Measurements from ENCODE around the gene SMC3. TPM values are rescaled to one million over a fixed set of nuclear protein-coding genes. Genes with fewer than 3 reads are reported as not detected.

The SMC3 gene
- total RNA-seq, 2 donors from 2014 or later = 25.6 to 38.8 TPM

DNA sequence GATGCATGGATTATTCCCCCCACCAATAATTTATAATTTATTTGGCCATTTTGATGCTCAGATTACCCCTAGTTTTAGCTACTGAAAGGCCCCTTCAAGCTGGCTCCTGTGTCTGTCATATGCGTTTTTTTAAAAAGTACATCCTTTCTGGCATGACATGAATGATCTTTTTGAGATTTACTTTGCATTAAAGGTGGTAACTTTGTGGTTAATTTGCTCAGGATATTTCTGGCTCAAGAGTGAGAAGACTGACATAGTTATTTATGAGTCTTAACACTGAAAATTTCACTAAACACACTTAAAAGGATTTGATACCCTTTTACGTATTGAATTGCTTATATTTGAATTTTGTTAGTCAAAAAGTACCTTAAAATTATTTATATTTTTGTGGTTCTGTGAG is 5.4 kb downstream of the SMC3 start:
- 55% methylated on average over 2 of the region's 2 CpGs for WGBS

DNA sequence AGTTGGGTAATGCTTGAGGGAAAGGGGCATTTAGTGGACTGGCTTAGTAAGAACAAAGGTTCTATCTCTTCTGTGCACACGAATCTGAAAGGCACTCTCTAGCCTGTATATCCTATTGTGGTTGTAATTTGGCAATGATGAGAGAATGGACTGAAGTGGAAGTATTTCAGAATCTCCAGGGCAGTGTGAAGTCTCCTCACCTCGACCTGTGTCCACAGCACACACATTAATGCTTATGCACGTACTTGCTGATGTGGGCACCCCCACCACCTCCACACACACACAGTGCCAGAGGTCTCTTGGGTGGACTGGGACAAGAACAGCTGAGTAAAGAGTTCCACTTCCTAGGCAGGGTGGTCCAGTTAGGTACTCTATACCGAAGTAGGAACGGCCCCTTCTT is 6.9 kb downstream of the SMC3 start:
- intact Hi-C loops (cut with DNase I) = no loop called here
- no peak for TF ChIP-seq POLR2A (IDR thresholded peaks at IDR 0.05)
- TF ChIP-seq POLR2AphosphoS5 (IDR thresholded peaks at IDR 0.05) = no peak
- TF ChIP-seq, protein P1, sequence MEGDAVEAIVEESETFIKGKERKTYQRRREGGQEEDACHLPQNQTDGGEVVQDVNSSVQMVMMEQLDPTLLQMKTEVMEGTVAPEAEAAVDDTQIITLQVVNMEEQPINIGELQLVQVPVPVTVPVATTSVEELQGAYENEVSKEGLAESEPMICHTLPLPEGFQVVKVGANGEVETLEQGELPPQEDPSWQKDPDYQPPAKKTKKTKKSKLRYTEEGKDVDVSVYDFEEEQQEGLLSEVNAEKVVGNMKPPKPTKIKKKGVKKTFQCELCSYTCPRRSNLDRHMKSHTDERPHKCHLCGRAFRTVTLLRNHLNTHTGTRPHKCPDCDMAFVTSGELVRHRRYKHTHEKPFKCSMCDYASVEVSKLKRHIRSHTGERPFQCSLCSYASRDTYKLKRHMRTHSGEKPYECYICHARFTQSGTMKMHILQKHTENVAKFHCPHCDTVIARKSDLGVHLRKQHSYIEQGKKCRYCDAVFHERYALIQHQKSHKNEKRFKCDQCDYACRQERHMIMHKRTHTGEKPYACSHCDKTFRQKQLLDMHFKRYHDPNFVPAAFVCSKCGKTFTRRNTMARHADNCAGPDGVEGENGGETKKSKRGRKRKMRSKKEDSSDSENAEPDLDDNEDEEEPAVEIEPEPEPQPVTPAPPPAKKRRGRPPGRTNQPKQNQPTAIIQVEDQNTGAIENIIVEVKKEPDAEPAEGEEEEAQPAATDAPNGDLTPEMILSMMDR (IDR thresholded peaks at IDR 0.05) = no peak
- DNase-seq (ENCODE audit: low spot score) = no peak
- no peaks in the 10 kb centered on the region for H3K36me3 ChIP-seq
- H3K27me3 ChIP-seq (replicated peaks; ENCODE audit: insufficient read depth) = no peaks in the 10 kb centered on the region
- H3K4me3 ChIP-seq = no peak overlapping the region
- H3K27ac ChIP-seq = no peak overlapping the region
- H3K9me3 ChIP-seq = no peaks in the 10 kb centered on the region
- 88% methylated on average over 5 of the region's 5 CpGs for WGBS
- H3K4me1 ChIP-seq (replicated peaks) = no peaks in the 10 kb centered on the region

More for the DNA sequence above, 5.4 kb downstream of the SMC3 start:
- Histone ChIP-seq H3K27ac (no peak overlapping the region), H3K4me3 (no peak overlapping the region), H3K4me1 (replicated peaks) (no peaks in the 10 kb centered on the region), H3K36me3 (no peaks in the 10 kb centered on the region), H3K27me3 (replicated peaks; ENCODE audit: insufficient read depth) (no peaks in the 10 kb centered on the region), H3K9me3 (no peaks in the 10 kb centered on the region)
- intact Hi-C loops (cut with DNase I) = no loop called here
- TF ChIP-seq POLR2A (IDR thresholded peaks at IDR 0.05) (no peak), POLR2AphosphoS5 (IDR thresholded peaks at IDR 0.05) (no peak)
- TF ChIP-seq, protein P1 (IDR thresholded peaks at IDR 0.05) = no peak
- no peak for DNase-seq (ENCODE audit: low spot score)

DNA sequence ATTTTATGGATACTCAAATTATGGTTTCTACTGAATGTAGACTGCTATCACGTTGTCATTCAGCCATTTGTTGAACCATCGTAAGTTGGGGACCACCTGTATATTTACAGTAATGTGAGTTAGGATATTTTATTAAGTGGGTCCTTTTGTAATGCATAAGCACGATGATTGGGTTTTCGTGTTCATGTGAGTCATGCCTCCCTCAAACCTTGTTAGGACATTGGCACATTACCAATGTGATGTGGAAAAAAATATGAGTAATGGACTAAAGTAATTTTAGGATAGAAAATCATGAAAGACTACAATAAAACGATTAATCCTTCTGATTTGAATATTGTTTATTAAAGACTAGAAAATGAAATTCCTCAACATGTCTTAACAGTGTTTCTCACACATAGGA is 8.7 kb downstream of the SMC3 start:
- no peak for DNase-seq (ENCODE audit: low spot score)
- TF ChIP-seq POLR2AphosphoS5 (IDR thresholded peaks at IDR 0.05) (no peak), POLR2A (IDR thresholded peaks at IDR 0.05) (no peak)
- TF ChIP-seq, protein P1 (IDR thresholded peaks at IDR 0.05) = no peak
- Histone ChIP-seq H3K36me3 (peaks cover 0 to 1% of the 10 kb centered on the region in 2 donors), H3K9me3 (no peaks in the 10 kb centered on the region), H3K27me3 (replicated peaks; ENCODE audit: insufficient read depth) (no peaks in the 10 kb centered on the region), H3K4me3 (no peak overlapping the region), H3K27ac (no peak overlapping the region), H3K4me1 (replicated peaks) (no peaks in the 10 kb centered on the region)
- intact Hi-C loops (cut with DNase I) = no loop called here
- WGBS = 76% methylated on average over 5 of the region's 5 CpGs

DNA sequence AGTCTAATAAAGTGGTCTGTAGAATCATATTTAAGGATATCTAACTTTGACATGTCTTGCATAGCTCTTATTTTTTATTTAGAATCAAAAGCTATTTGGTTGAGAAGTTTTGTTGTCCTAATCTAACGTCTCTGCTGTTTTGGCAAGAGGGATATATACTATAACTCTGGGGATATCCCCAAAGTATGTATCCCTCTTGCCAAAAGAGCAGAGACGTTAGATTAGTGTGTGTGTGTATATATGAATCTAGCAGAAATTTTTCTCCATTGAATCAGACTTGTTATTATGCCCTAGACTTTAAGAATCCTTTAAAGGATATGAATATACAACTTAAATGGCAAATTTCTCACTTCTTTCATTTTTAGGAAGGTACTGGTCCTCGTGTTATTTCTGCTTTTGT is 9.6 kb downstream of the SMC3 start:
- DNase-seq (ENCODE audit: low spot score) = no peak
- WGBS = 60% methylated on average over 3 of the region's 3 CpGs
- TF ChIP-seq POLR2A (IDR thresholded peaks at IDR 0.05) (no peak), POLR2AphosphoS5 (IDR thresholded peaks at IDR 0.05) (no peak)
- TF ChIP-seq, protein P1 (IDR thresholded peaks at IDR 0.05) = no peak
- H3K4me3 ChIP-seq = no peak overlapping the region
- no peak overlapping the region for H3K27ac ChIP-seq
- no peaks in the 10 kb centered on the region for H3K4me1 ChIP-seq (replicated peaks)
- intact Hi-C loops (cut with DNase I) = no loop called here
- H3K36me3 ChIP-seq = peaks cover 4 to 9% of the 10 kb centered on the region in 2 donors
- no peaks in the 10 kb centered on the region for H3K9me3 ChIP-seq
- H3K27me3 ChIP-seq (replicated peaks; ENCODE audit: insufficient read depth) = no peaks in the 10 kb centered on the region

DNA sequence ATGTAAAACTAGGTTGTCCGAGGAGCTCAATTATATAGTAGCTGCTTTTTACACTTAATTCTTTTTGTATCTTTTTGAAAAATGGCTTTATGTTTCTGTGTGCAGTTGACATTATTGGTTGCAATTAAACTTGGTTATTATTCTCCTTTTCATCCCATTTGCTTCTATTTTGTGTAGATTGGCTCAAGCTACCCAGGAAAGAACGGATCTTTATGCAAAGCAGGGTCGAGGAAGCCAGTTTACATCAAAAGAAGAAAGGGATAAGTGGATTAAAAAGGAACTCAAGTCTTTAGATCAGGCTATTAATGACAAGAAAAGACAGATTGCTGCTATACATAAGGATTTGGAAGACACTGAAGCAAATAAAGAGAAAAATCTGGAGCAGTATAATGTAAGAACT is 16.5 kb downstream of the SMC3 start:
- TF ChIP-seq, protein P1 (IDR thresholded peaks at IDR 0.05) = no peak
- TF ChIP-seq POLR2A (IDR thresholded peaks at IDR 0.05) = no peak
- no peak for TF ChIP-seq POLR2AphosphoS5 (IDR thresholded peaks at IDR 0.05)
- intact Hi-C loops (cut with DNase I) = no loop called here
- no peak for DNase-seq (ENCODE audit: low spot score)
- Histone ChIP-seq H3K36me3 (peaks cover 4 to 20% of the 10 kb centered on the region in 2 donors), H3K4me1 (replicated peaks) (no peaks in the 10 kb centered on the region), H3K27ac (no peak overlapping the region), H3K4me3 (no peak overlapping the region), H3K9me3 (no peaks in the 10 kb centered on the region), H3K27me3 (replicated peaks; ENCODE audit: insufficient read depth) (no peaks in the 10 kb centered on the region)
- 64% methylated on average over 3 of the region's 3 CpGs for WGBS
